Stomach (tissue), 4 donors: ENCODE measurements around the gene MYB.

Source experiments
- EP300 ChIP-seq: sonication (generic); formaldehyde crosslinking; IDR thresholded peaks from one replicate; pipeline ENCODE4 v1.6.1; 2017; ENCODE audit warnings: antibody characterized with exemption
- POLR2A ChIP-seq, 4 donors: fragments of 450-650 bp; IDR thresholded peaks; one replicate each; pipeline ENCODE4 v1.6.1; 2016; ENCODE audit warnings: antibody characterized with exemption in 4 of 4, control low read depth in 2 of 4, mild to moderate bottlenecking in 1 of 4, moderate library complexity in 1 of 4
- POLR2AphosphoS5 ChIP-seq, 3 donors: sonication (generic); formaldehyde crosslinking; IDR thresholded peaks; one replicate each; pipeline ENCODE4 v1.6.1; 2016; ENCODE audit warnings: antibody characterized with exemption in 3 of 3
- TF ChIP-seq, protein P1 (sequence below), 7 experiments: fragments of 450-650 bp in 4 of 7; fragments of 200-600 bp in 3 of 7; sonication (generic) in 3 of 7; IDR thresholded peaks; one replicate each; pipeline ENCODE4 v1.5.1; 2016 to 2019; ENCODE audit warnings: antibody characterized with exemption in 7 of 7, control low read depth in 2 of 7, mild to moderate bottlenecking in 1 of 7

DNA sequence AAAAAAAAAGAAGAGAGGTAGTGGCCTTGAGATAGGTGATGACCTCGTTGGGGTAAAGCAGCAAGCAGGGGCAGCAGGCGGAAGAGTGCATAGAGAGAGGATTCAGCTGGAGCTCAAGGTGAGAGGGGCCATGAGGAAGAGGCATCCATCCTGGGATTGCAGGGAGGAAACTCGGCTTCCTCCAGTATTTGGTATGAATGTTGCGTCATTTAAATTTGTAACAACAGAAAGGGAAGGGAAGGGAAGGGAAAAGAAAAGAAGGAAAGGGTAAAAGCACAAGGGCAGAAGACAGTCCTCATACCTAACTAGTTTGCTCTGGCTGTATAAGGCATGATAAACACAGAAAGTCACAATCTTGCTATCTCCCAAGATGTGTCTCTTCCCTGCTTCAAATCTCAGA is 39.9 kb upstream of the MYB start:
- TF ChIP-seq POLR2AphosphoS5 (IDR thresholded peaks at IDR 0.05) (no peak), POLR2A (IDR thresholded peaks at IDR 0.05) (no peak), EP300 (no peak)
- TF ChIP-seq, protein P1, sequence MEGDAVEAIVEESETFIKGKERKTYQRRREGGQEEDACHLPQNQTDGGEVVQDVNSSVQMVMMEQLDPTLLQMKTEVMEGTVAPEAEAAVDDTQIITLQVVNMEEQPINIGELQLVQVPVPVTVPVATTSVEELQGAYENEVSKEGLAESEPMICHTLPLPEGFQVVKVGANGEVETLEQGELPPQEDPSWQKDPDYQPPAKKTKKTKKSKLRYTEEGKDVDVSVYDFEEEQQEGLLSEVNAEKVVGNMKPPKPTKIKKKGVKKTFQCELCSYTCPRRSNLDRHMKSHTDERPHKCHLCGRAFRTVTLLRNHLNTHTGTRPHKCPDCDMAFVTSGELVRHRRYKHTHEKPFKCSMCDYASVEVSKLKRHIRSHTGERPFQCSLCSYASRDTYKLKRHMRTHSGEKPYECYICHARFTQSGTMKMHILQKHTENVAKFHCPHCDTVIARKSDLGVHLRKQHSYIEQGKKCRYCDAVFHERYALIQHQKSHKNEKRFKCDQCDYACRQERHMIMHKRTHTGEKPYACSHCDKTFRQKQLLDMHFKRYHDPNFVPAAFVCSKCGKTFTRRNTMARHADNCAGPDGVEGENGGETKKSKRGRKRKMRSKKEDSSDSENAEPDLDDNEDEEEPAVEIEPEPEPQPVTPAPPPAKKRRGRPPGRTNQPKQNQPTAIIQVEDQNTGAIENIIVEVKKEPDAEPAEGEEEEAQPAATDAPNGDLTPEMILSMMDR (IDR thresholded peaks at IDR 0.05), result no peak
